GM19099 (cell line): ENCODE results near the gene RBPJ.

ENCODE experiments used
- POLR2A ChIP-seq: IDR thresholded peaks from 3 replicates; pipeline ENCODE4 v1.6.1; 2011; ENCODE audit warnings: low read depth; ENCODE audit not compliant: insufficient read length; ENCODE audit errors: extremely low read depth

The RBPJ gene

GRCh38 chr4:26466578-26467270 lies 145.9 kb downstream of the RBPJ start:
- TF ChIP-seq POLR2A = no peak

DNA sequence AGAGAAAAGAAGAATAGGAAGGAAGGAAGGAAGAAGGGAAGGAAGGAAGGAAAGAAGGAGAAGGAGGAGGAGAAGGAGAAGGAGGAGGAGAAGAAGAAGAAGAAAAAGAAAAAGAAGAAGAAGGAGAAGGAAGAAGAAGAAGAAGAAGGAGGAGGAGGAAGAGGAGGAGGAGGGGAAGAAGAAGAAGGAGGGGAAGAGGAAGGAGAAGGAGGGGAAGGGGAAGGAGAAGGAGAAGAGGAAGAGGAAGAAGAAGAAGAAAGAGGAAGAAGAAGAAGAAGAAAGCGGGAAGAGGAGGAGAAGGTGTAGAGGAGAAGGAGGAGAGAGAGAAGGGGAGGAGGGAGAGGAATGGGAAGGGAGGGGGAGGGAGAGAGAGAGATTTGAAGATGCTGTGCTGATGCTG lies 146.9 kb downstream of the RBPJ start:
- no peak for TF ChIP-seq POLR2A

DNA sequence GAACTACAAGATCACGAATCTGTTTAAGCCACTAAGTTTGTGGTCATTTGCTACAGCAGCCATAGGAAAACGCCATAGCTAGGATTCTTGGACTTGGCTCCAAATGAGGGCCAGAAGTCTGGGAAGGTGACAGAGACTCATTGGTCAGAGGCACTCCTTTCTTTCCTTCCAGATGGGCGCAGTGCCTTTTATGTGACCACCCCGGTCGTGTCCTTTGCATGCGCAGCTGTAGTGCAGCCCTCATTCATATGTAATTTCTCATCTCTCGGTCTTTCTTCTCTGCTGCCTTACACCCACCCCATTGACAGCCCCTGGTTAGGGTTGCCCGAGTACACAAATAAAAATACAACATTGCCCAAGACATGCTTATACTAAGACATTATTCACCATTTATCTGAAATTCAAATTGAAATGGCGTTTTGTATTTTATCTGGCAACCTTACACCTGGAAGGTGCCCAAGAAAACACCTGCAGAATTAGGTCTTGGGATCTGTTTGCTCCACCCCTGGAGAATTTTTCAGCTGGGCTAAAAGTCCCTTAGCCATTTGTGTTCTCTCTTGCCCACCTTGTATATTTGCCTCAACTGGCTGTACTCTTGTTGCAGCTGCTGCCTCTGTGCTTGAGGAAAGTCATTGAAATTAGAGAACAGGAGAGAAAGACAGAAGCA lies 147.6 kb downstream of the RBPJ start:
- no peak for TF ChIP-seq POLR2A

DNA sequence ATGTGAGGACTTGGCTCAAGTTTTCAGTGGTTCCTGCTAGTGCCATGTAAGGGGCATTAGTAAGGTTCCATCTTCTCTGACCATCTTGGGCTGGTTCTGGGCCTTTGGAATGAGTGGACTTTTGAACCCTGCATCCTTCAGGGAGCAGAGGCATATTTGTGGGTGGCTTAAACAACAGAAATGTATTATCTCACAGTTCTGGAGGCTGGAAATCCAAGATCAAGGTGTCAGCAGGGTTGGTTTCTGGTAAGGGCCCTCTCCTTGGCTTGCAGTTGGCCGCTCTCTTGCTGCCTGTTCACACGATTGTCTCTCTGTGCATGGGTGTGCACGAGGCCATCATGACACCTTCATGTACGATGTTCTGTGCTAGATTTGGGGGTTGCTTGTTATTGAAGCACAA lies 148.2 kb downstream of the RBPJ start:
- TF ChIP-seq POLR2A = no peak

DNA sequence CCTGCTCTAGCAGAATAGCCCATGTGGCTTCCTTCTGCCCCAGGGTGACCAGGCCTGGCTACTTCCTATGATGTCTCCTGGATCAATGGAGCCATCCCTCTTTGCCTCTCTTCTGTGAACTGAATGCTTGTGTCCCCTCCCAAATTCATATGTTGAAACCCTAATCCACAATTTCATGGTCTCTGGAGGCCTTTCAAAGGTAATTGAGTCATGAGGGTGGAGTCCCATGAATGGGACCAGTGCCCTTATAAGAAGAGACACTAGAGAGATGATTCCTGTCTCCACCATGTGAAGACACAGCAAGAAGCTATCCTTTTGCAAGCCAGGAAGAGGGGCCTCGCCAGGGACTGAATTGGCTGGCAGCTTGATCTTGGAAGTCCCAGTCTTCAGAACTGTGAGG lies 151.1 kb downstream of the RBPJ start:
- no peak for TF ChIP-seq POLR2A

DNA sequence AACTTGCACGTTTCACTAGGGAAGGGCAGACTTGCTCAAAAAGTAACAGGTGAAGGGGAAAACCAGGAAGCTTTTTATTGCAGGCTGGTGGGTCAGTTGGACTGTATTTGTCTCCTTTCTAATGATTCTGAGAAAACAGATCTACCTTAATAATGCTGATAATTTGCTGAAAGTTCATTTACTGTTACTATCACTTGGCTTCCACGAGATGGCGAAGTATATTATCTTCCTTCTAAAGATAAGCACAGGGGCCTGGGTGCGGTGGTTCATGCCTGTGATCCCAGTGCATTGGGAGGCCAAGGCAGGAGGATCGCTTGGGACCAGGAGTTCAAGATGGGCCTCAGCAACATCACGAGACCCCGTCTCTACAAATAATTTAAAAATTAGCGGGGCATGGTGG lies 153.1 kb downstream of the RBPJ start:
- no peak for TF ChIP-seq POLR2A

GRCh38 chr4:26474551-26474950 lies 153.7 kb downstream of the RBPJ start:
- TF ChIP-seq POLR2A = no peak

GRCh38 chr4:26475716-26476115 lies 154.9 kb downstream of the RBPJ start:
- TF ChIP-seq POLR2A = no peak

DNA sequence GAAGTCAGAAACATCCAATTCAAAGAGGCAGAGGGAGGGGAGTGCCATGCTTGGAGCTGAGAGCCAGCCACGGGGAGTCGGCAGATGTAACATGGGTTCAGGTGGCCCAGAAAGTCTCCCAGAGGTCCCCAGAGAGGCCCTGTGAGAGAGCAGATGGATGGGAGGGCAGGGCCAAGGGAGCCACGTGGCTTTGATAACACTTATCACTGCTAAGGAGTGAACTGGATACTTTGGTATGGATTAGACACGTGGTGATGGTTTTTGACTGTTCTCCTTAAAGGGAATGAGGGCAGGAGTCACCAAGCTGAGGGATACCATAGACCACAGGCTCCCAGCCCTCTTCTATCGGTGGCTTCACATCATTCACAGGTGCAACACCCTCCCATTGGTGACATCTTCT lies 155.7 kb downstream of the RBPJ start:
- TF ChIP-seq POLR2A = no peak

GRCh38 chr4:26478330-26478729 lies 157.5 kb downstream of the RBPJ start:
- TF ChIP-seq POLR2A = no peak

DNA sequence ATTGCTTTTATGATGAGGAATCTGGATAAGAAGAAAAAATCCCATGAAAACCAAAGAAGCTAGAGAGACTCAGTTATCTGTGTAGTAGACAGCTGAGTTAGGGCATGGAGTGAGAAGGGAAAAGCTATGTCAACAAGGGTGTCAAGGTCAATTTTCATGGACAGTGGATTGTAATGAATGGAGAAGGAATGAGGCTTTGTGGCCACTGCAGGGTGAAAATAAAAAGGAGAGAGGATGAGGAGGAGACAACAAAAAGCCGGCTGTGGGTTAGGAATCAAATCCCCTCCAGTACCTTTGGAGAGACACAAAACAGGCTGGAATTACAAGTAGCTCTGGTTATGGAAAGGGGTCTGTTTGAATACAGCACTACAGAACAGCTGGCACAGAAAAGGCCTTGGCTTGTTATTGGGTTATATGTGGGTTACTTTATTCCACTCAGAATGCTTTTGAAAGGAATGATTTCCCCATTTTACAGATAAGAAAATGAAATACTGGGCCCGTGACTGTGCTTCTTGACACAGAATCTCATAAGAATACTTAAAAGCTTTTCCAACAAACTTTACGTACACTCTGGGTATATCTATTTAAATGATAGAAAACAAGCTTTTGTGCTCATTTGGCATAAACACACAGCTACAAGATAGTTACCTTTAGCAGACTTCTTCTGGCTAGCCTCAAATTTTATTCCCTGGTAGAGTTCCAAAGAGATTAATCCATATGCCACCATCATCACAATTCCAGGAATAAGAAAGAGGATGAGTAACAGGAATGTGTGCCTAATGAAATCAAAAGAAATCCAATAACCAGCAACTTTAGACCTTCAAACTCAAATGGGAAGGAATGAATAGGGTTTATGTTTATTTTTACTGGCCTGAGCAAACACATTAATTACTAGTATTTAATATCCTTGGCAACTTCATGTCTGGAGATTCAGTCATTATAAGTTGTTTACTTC lies 162.0 kb downstream of the RBPJ start:
- TF ChIP-seq POLR2A = no peak

GRCh38 chr4:26484032-26484515 lies 163.3 kb downstream of the RBPJ start:
- TF ChIP-seq POLR2A = no peak

GRCh38 chr4:26484516-26484915 lies 163.7 kb downstream of the RBPJ start:
- TF ChIP-seq POLR2A = no peak
